GM21360 (cell line): ENCODE data around the gene DDX21.
A peak's percentile ranks its signal among the peaks of the same experiment; 100 is the strongest.
"Not testable (repeated sequence)": the region's sequence is repeated elsewhere in the genome, so short reads cannot be mapped to it uniquely, and the experiment has no call there.

ENCODE experiments used
- ATAC-seq: cut with Tn5 transposase; IDR thresholded peaks from one replicate; pipeline ENCODE4 v1.9.1; 2021; ENCODE audit warnings: mild to moderate bottlenecking, moderate library complexity; ENCODE audit not compliant: unreplicated experiment

Gene DDX21

DNA sequence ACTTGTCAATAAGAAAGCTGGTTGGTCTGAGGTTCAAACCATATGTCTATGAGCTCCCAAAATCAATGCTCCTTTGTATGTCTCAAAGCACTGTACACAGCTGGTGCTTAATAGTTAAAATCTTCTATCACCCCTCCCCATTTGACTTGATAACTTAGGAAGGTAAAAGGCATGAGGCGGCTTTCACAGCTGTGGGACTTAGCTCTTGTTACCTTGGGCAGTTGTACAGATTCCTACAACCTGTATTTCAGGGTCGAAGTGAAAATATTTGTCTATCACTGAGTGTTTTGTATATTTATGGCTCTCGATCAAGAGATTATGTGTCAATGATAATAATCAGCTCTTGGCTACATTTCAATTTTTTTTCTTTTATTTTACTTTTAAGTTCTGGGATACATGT is 31.6 kb downstream of the DDX21 start:
- ATAC-seq: no peak

GRCh38 chr10:68988530-68989316 is 32.8 kb downstream of the DDX21 start, which contains the start of gene KIFBP:
TSS of gene KIFBP (plus strand) at chr10:68988803. CDS start at chr10:68988833, 30 bp downstream.
- peak; percentile 71 for ATAC-seq

- no peak for ATAC-seq
Observed at GRCh38 chr10:68989317-68989990, 33.5 kb downstream of the DDX21 start.

GRCh38 chr10:68992636-68993440 is 36.9 kb downstream of the DDX21 start:
- no peak for ATAC-seq

DNA sequence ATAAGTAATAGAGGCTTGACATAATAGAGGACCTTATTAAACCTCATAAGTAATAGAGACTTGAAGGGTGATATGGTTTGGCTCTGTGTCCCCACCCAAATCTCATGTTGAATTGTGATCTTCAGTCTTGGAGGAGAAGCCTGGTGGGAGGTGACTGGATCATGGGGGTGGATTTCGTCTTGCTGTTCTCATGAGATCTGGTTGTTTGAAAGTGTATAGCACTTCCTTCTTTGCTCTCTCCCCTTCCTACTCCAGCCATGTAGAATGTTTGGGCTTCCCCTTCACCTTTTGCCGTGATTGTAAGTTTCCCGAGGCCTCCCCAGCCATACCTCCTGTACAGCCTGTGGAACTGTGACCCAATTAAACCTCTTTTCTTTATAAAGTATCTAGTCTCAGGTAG is 41.2 kb downstream of the DDX21 start:
- ATAC-seq: peak; percentile 20

GRCh38 chr10:69004821-69005220 is 48.9 kb downstream of the DDX21 start:
- no peak for ATAC-seq

DNA sequence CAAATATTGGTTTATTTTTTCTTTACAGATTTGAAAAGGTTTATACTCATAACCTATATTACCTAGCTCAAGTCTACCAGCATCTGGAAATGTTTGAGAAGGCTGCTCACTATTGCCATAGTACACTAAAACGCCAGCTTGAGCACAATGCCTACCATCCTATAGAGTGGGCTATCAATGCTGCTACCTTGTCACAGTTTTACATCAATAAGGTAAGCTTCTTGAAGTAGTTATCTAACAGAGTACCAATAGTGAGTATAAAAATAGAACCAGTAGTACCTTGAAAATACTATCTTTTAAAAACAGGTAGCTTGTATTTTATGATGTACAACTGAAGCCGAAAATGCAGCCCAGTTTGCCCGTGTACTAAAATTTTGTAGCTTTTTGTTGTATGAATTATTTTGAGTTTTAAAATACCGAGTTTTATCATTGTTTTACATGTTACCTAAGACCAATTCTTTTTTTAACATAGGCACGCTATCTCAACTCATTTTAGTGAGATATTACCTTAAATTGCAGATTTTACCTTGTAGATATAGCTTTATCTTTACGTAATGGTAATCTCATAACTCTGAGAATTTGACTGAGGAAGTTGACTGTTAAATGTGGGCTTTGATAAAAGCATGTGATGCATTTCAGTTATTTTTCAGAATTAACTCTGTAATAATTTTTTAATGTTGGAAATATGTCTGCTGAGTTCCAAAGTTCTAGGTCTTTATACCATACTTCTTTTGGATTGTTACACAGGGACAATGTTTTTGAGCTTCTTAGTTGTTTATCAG is 49.9 kb downstream of the DDX21 start:
- ATAC-seq: no peak

DNA sequence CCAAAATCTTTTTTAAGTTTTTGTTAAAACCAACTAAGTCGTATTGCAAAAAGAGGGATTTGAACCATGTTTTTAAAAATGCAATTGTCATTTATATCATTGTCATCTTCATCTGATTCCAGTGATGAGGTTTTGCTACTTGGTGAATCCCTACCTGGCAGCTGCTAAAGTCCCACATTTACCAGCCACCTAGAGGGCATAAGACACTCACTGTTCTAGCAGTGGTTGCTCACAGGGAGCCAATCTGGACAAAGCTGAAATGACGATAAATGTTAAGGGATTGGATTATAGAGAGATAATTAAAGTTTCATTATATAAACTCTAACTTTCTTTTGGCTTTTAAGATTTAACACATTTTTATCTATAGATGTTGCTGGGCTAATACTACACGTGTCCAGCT is 51.3 kb downstream of the DDX21 start:
- no peak for ATAC-seq

DNA sequence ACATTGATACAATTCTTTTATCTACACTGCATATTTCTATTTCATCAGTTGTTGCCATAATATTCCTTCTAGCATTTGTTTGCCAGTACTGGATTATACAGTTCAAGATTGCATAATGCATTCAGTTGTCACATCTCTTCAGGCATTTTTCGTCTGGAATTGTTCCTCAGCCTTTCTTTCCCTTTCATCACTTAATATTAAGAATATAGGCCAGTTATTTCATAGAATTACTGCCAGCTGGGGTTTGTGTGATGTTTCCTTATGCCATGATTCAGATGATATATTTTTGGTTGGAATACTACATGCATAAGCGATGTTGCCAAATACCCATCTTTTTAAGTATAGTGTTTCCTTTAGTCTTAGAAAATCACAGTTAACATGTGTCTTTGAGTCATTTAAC is 53.4 kb downstream of the DDX21 start:
- ATAC-seq: no peak

DNA sequence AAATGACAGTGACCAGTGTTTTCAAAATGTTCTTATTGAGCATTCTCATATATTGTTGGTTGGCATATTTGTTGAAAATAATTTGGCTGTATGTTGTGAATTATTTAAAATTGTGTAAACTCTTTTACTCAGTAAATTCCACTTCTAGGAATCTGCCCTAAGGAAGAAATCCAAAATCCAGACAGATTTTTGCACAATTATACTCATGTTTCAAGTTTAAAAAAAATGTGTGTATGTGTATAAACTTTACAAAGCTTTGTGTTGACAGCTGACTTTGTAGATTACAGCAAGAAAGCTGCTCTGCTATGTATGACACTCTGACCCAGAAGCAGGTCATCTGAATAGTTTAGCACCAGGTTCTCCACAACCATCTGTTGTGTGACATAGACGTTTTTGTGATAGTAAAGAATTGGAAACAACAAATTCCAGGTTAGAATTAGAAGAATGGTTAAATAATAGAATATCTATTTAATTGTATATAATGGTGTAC is 54.2 kb downstream of the DDX21 start:
- ATAC-seq: no peak

DNA sequence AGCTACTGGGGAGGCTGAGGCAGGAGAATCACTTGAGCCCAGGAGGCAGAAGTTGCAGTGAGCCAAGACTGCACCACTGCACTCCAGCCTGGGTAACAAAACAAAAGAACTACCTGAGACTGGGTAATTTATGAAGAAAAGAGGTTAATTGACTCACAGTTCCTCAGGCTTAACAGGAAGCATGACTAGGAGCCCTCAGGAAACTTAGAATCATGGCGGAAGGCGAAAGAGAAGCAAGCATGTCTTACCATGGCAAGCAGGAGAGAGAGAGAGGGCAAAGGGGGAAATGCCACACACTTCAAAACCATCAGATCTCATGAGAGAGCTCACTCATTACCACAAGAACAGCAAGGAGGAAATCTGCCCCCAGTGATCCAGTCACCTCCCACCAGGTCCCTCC is 56.8 kb downstream of the DDX21 start:
- ATAC-seq: not testable (repeated sequence)

DNA sequence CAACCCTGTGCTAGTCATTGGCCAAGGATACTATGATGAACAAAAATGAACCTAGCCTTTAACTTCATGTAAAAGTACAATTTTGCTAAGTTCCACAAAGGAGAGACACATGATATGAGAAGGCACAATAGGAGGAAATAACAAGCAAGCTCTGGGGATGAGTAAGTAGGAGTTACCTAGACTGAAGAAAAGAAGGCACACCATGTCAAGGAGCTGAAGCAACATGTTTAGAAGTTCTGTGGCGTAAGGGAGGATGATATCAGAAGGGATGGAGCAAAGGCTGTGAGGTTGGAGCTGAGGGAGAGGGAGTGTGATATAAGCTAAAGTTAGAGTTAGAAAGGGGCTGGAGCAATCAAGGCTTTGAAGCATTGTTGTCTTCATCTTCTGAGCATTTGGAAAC is 58.2 kb downstream of the DDX21 start:
- no peak for ATAC-seq

DNA sequence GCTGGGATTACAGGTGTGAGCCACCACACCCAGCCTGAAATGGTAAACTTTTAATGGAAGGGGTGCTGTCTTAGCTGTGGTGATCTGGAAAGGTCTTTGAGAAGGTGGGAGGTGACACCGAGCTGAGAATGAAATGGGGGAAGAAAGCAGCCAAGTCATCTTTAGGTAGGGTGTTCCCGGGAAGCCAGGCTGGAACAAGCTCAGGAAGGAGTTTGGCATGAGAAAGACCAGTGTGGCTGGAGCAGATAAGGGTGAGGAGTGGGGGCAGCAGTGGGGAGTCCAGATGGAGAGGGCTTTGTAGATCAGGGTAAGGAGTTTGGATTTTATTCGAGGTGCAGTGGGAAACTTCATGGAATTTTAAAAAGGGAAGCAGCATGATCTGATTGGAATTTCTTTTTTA is 62.6 kb downstream of the DDX21 start:
- no peak for ATAC-seq

DNA sequence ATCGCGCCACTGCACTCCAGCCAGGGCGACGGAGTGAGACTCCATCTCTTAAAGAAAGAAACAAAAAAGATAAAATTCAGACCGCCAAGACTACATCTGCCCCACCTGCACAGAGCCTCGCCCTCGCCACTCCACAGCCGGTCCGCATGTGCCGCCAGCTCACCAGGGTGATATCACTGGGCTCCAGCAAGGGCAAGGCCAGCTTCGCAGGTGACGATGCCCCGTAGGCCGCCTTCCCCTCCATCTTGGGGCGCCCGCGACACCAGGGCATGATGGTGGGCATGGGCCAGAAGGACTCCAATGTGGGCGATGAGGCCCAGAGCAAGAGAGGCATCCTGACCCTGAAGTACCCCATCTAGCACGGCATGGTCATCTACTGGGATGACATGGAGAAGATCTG is 66.6 kb downstream of the DDX21 start:
- ATAC-seq: no peak

GRCh38 chr10:69025370-69025896 is 69.5 kb downstream of the DDX21 start:
- ATAC-seq: no peak

DNA sequence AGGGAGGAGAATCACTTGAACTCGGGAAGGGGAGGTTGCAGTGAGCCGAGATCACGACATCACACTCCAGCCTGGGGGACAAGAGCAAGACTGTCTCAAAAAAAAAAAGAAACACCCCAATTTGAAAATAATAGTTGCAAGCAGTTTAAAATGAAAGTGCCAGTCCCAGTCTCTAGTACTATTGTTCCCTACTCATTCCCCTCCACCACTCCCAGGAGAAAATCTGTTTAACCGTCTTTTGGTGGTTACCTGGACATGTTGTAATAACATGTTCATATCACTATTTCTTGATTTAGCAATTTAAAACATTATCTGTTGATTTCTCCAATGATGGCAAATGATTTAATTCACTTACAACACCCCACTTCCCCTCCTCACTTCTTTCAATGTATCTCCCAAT is 77.3 kb downstream of the DDX21 start:
- ATAC-seq: no peak
